SK-N-MC (cell line): ENCODE results near the gene PLXNB3.

Source experiments
- EZH2 ChIP-seq: fragments of 200-600 bp; sonication (generic); IDR thresholded peaks from one replicate; pipeline ENCODE4 v1.6.1; 2017; ENCODE audit warnings: antibody characterized with exemption
- FOXP2 ChIP-seq: optimal IDR thresholded peaks from 2 replicates; pipeline ENCODE3; 2011; ENCODE audit warnings: mild to moderate bottlenecking, moderate library complexity; ENCODE audit not compliant: insufficient read depth; ENCODE audit errors: extremely low read length, control extremely low read depth
- POLR2AphosphoS5 ChIP-seq: IDR thresholded peaks from 2 replicates; pipeline ENCODE4 v1.6.1; 2012; ENCODE audit warnings: mild to moderate bottlenecking, low read depth, low read length, borderline replicate concordance

GRCh38 chrX:153800746-153801145 lies 36.7 kb downstream of the PLXNB3 start:
- no peak for TF ChIP-seq POLR2AphosphoS5
- no peak for TF ChIP-seq FOXP2
- no peak for TF ChIP-seq EZH2
